NB4 (cell line): ENCODE data around the gene SLC41A3.
A peak's percentile ranks its signal among the peaks of the same experiment; 100 is the strongest.

ENCODE experiments used
- DNase-seq: peaks from one replicate; pipeline ENCODE4 v3.0.0; 2010; ENCODE audit warnings: low read depth
- H3K4me3 ChIP-seq: one replicate; pipeline ENCODE4 v1.5.1; 2011; ENCODE audit warnings: mild to moderate bottlenecking, low read depth, low read length, moderate library complexity
- CTCF ChIP-seq: IDR thresholded peaks from one replicate; pipeline ENCODE4 v1.5.1; 2012; ENCODE audit warnings: low read depth, low read length
- MAX ChIP-seq: IDR thresholded peaks from 2 replicates; pipeline ENCODE4 v1.6.1; 2011; ENCODE audit warnings: low read depth, low read length
- MYC ChIP-seq: IDR thresholded peaks from 2 replicates; pipeline ENCODE4 v1.6.1; 2011; ENCODE audit warnings: low read depth, low read length
- POLR2A ChIP-seq: IDR thresholded peaks from 2 replicates; pipeline ENCODE4 v1.6.1; 2011; ENCODE audit warnings: mild to moderate bottlenecking; ENCODE audit not compliant: insufficient read length; ENCODE audit errors: extremely low read depth

SLC41A3 gene

GRCh38 chr3:126083913-126084767 lies at the start of gene SLC41A3:
TSS of gene SLC41A3 (minus strand) at chr3:126084124. CDS start at chr3:126068219, 15,905 bp downstream.
- peak; percentile 75 for TF ChIP-seq POLR2A
- no peak for TF ChIP-seq CTCF
- H3K4me3 ChIP-seq: peak within 1 kb of the TSS; percentile 74
- DNase-seq: peak; percentile 94

- no peak overlapping the region for H3K4me3 ChIP-seq
- TF ChIP-seq MYC (no peak), MAX (no peak)
- no peak for DNase-seq
Measured at GRCh38 chr3:126133606-126134005, 49.7 kb upstream of the SLC41A3 start.

- DNase-seq: no peak
- TF ChIP-seq MAX: no peak
- TF ChIP-seq CTCF: no peak
- no peak for TF ChIP-seq POLR2A
- TF ChIP-seq MYC: no peak
- no peak overlapping the region for H3K4me3 ChIP-seq
Measured at GRCh38 chr3:126132751-126133511, 49.0 kb upstream of the SLC41A3 start.

GRCh38 chr3:126131881-126132750 lies 48.2 kb upstream of the SLC41A3 start:
- no peak for DNase-seq
- TF ChIP-seq MAX: no peak
- TF ChIP-seq POLR2A: no peak
- no peak for TF ChIP-seq CTCF
- no peak for TF ChIP-seq MYC
- H3K4me3 ChIP-seq: no peak overlapping the region

GRCh38 chr3:126130981-126131745 lies 47.2 kb upstream of the SLC41A3 start:
- H3K4me3 ChIP-seq: no peak overlapping the region
- no peak for DNase-seq
- TF ChIP-seq MYC (no peak), MAX (no peak), POLR2A (no peak), CTCF (no peak)
